ENCODE results near the gene GPR42. TPM values are rescaled to one million over a fixed set of nuclear protein-coding genes. Genes with fewer than 3 reads are reported as not detected.

GPR42 gene
- total RNA-seq, 2 donors from 2014 or later: not detected

GRCh38 chr19:35421362-35421761, 50.5 kb downstream of the GPR42 start:
- DNase-seq (ENCODE audit: low spot score): no peak
- Histone ChIP-seq H3K36me3 (no peaks in the 10 kb centered on the region), H3K27ac (no peak overlapping the region), H3K27me3 (no peaks in the 10 kb centered on the region), H3K4me1 (no peaks in the 10 kb centered on the region), H3K4me3 (no peak overlapping the region), H3K9me3 (no peaks in the 10 kb centered on the region)
- TF ChIP-seq CTCF (IDR thresholded peaks at IDR 0.05): no peak

Small RNA genes within 50 kb of the gene (microRNA-seq; reads per million reads assigned to microRNA genes)
- gene MIR5196 (ENCODE audit: borderline number of aligned reads in 2 of 2, borderline replicate concordance in 1 of 2): 0 reads per million in 2 donors

Other genes with a start within 250 kb of the GPR42 start
- 10 to 100 TPM; 10.9 to 42.5 TPM for gene LGI4, start 236.0 kb upstream of the GPR42 start, total RNA-seq
- 100 to 1,000 TPM; 166 to 175 TPM for gene FXYD1, start 232.2 kb upstream of the GPR42 start, total RNA-seq
- gene FXYD7, start 227.8 kb upstream of the GPR42 start, total RNA-seq: not detected
- 10 to 100 TPM; 31.3 to 77.7 TPM for gene FXYD5, start 216.3 kb upstream of the GPR42 start, total RNA-seq
- gene FAM187B, start 142.3 kb upstream of the GPR42 start, total RNA-seq: not detected
- 10 to 100 TPM in 1 of 2 donors, 1 to 10 TPM in 1; 7.6 to 20.1 TPM for gene LSR, start 122.1 kb upstream of the GPR42 start, total RNA-seq
- 100 to 1,000 TPM; 130 to 180 TPM for gene USF2, start 102.1 kb upstream of the GPR42 start, total RNA-seq
- 100 to 1,000 TPM in 1 of 2 donors, not detected in 1; 146 TPM for gene HAMP, start 88.5 kb upstream of the GPR42 start, total RNA-seq
- not detected for gene MAG, start 78.9 kb upstream of the GPR42 start, total RNA-seq
- 1 to 10 TPM in 1 of 2 donors, not detected in 1; 1.4 TPM for gene CD22, start 41.9 kb upstream of the GPR42 start, total RNA-seq
- not detected for gene FFAR1, start 23.2 kb upstream of the GPR42 start, total RNA-seq
- not detected for gene FFAR3, start 12.6 kb upstream of the GPR42 start, total RNA-seq
- gene FFAR2, start 77.2 kb downstream of the GPR42 start, total RNA-seq: under 1 TPM in 1 of 2 donors, not detected in 1; 0.20 TPM
- gene KRTDAP, start 119.4 kb downstream of the GPR42 start, total RNA-seq: not detected
- gene DMKN, start 142.6 kb downstream of the GPR42 start, total RNA-seq: 10 to 100 TPM in 1 of 2 donors, 1 to 10 TPM in 1; 6.9 to 52.4 TPM
- gene SBSN, start 157.2 kb downstream of the GPR42 start, total RNA-seq: not detected
- not detected for gene GAPDHS, start 162.4 kb downstream of the GPR42 start, total RNA-seq
- gene TMEM147, start 174.6 kb downstream of the GPR42 start, total RNA-seq: 100 to 1,000 TPM in 1 of 2 donors, 10 to 100 TPM in 1; 93.3 to 106 TPM
- gene ATP4A, start 192.6 kb downstream of the GPR42 start, total RNA-seq: not detected
- not detected for gene PMIS2, start 215.1 kb downstream of the GPR42 start, total RNA-seq
- 1 to 10 TPM; 2.2 to 3.9 TPM for gene HAUS5, start 241.7 kb downstream of the GPR42 start, total RNA-seq

Measured in right atrium auricular region (tissue), 2 donors.